C4-2B (cell line): ENCODE measurements around the gene SSR2.

Source experiments
- H3K27ac ChIP-seq: fragments of 450-650 bp; 2 replicates; pipeline ENCODE4 v1.5.1; 2017
- CTCF ChIP-seq: fragments of 450-650 bp; conservative IDR thresholded peaks from 2 replicates; pipeline ENCODE4 v1.5.1; 2017; ENCODE audit warnings: mild to moderate bottlenecking
- ZFX ChIP-seq: fragments of 450-650 bp; IDR thresholded peaks from 2 replicates; pipeline ENCODE4 v1.6.1; 2017

Gene SSR2

GRCh38 chr1:156020293-156021092, at the start of gene SSR2:
Gene SSR2 (minus strand): TSS chr1:156020951. CDS start chr1:156020167, 784 bp downstream.
- TF ChIP-seq ZFX (no peak), CTCF (no peak)
- H3K27ac ChIP-seq: peak within 1 kb of the TSS; percentile 81

GRCh38 chr1:156070548-156070947, 49.8 kb upstream of the SSR2 start:
- H3K27ac ChIP-seq: no peak overlapping the region
- no peak for TF ChIP-seq CTCF
- TF ChIP-seq ZFX: no peak

- H3K27ac ChIP-seq: no peak overlapping the region
- TF ChIP-seq CTCF (no peak), ZFX (no peak)
Measured at GRCh38 chr1:156069490-156070455, 49.0 kb upstream of the SSR2 start.

- TF ChIP-seq ZFX: no peak
- no peak for TF ChIP-seq CTCF
- no peak overlapping the region for H3K27ac ChIP-seq
Measured at GRCh38 chr1:156067262-156067661, 46.5 kb upstream of the SSR2 start.

- TF ChIP-seq CTCF (no peak), ZFX (no peak)
- H3K27ac ChIP-seq: no peak overlapping the region
Measured at GRCh38 chr1:156065871-156066270, 45.1 kb upstream of the SSR2 start.

GRCh38 chr1:156065212-156065611, 44.5 kb upstream of the SSR2 start:
- TF ChIP-seq CTCF (no peak), ZFX (no peak)
- H3K27ac ChIP-seq: no peak overlapping the region

- TF ChIP-seq CTCF (no peak), ZFX (no peak)
- no peak overlapping the region for H3K27ac ChIP-seq
Measured at GRCh38 chr1:156064615-156065014, 43.9 kb upstream of the SSR2 start.
